Hepatocyte (in vitro differentiated cells): ENCODE measurements around the gene ROR1. TPM values are rescaled to one million over a fixed set of nuclear protein-coding genes. Genes with fewer than 3 reads are reported as not detected.
A peak's percentile ranks its signal among the peaks of the same experiment; 100 is the strongest.

ENCODE experiments used
- DNase-seq: peaks from one replicate; pipeline ENCODE4 v3.0.0-alpha.2; 2016; ENCODE audit warnings: low spot score
- H2AFZ ChIP-seq: fragments of 200-600 bp; sonication (generic); 2 replicates; pipeline ENCODE4 v1.6.0; 2016; ENCODE audit warnings: antibody characterized with exemption, mild to moderate bottlenecking
- H3K27ac ChIP-seq: fragments of 200-600 bp; sonication (generic); 2 replicates; pipeline ENCODE4 v1.5.1; 2016; ENCODE audit warnings: mild to moderate bottlenecking
- H3K27me3 ChIP-seq: fragments of 200-600 bp; sonication (generic); 2 replicates; pipeline ENCODE4 v1.6.1; 2016
- H3K36me3 ChIP-seq: fragments of 200-600 bp; sonication (generic); replicated peaks from 2 replicates; pipeline ENCODE4 v1.5.1; 2016; ENCODE audit warnings: low read depth; ENCODE audit not compliant: insufficient read depth
- H3K4me1 ChIP-seq: fragments of 200-600 bp; sonication (generic); 2 replicates; pipeline ENCODE4 v1.5.1; 2016; ENCODE audit warnings: mild to moderate bottlenecking, moderate library complexity; ENCODE audit not compliant: insufficient read depth
- H3K4me2 ChIP-seq: fragments of 200-600 bp; sonication (generic); 2 replicates; pipeline ENCODE4 v1.6.0; 2016
- H3K4me3 ChIP-seq: fragments of 200-600 bp; sonication (generic); 2 replicates; pipeline ENCODE4 v1.5.1; 2016; ENCODE audit warnings: mild to moderate bottlenecking
- H3K79me2 ChIP-seq: fragments of 200-600 bp; sonication (generic); 2 replicates; pipeline ENCODE4 v1.6.0; 2017; ENCODE audit warnings: mild to moderate bottlenecking
- H3K9me2 ChIP-seq: fragments of 200-600 bp; sonication (generic); replicated peaks from 2 replicates; pipeline ENCODE4 v1.6.0; 2017; ENCODE audit warnings: mild to moderate bottlenecking; ENCODE audit not compliant: insufficient read depth
- H3K9me3 ChIP-seq: fragments of 200-600 bp; sonication (generic); 2 replicates; pipeline ENCODE4 v1.5.1; 2016; ENCODE audit warnings: low read depth, mild to moderate bottlenecking
- H4K20me1 ChIP-seq: fragments of 200-600 bp; sonication (generic); 2 replicates; pipeline ENCODE4 v1.6.0; 2016; ENCODE audit warnings: mild to moderate bottlenecking; ENCODE audit not compliant: insufficient read depth, poor library complexity, severe bottlenecking
- EZH2 ChIP-seq: fragments of 200-600 bp; sonication (generic); IDR thresholded peaks from 2 replicates; pipeline ENCODE4 v1.6.1; 2016; ENCODE audit warnings: antibody characterized with exemption, mild to moderate bottlenecking, borderline replicate concordance
- EZH2phosphoT487 ChIP-seq: fragments of 200-600 bp; sonication (generic); IDR thresholded peaks from one replicate; pipeline ENCODE4 v1.6.1; 2018; ENCODE audit warnings: antibody characterized with exemption, mild to moderate bottlenecking, low read depth, moderate library complexity; ENCODE audit not compliant: unreplicated experiment, severe bottlenecking
- WGBS: methylation state at CpG from one replicate; pipeline ENCODE4 v1.1.6; 2016; ENCODE audit warnings: low lambda C conversion rate; ENCODE audit errors: missing lambda C conversion rate; 5-methylcytosine and 5-hydroxymethylcytosine counted together
- polyA plus RNA-seq: library from polyadenylated mRNA; unstranded; fragments of >200 nt; fragmentation: Nextera tagmentation; extraction: Ambion mirVana; gene quantifications from 2 replicates; pipeline ENCODE4 v1.2.1, GENCODE V29; 2016
- total RNA-seq: library from RNA; depleted of rRNA; stranded (reverse); fragments of >200 nt; gene quantifications from 2 replicates; pipeline ENCODE4 v1.2.3, GENCODE V29; 2014
- TF ChIP-seq, protein P1 (sequence below): fragments of 200-600 bp; sonication (generic); IDR thresholded peaks from 2 replicates; pipeline ENCODE4 v1.5.1; 2016; ENCODE audit warnings: antibody characterized with exemption, mild to moderate bottlenecking; ENCODE audit not compliant: poor library complexity

ROR1 gene
- total and polyA plus RNA-seq, 2 experiments from 2014 or later = 16.4 to 27.7 TPM

GRCh38 chr1:63858153-63858552 is 84.3 kb downstream of the ROR1 start:
- peaks cover 55% of the 10 kb centered on the region for H3K79me2 ChIP-seq
- no peaks in the 10 kb centered on the region for H3K9me2 ChIP-seq
- no peaks in the 10 kb centered on the region for H3K9me3 ChIP-seq
- no peak for DNase-seq
- H3K4me2 ChIP-seq = no peak overlapping the region
- H3K27me3 ChIP-seq = no peaks in the 10 kb centered on the region
- H4K20me1 ChIP-seq = no peaks in the 10 kb centered on the region
- H3K4me1 ChIP-seq = no peaks in the 10 kb centered on the region
- H3K27ac ChIP-seq = no peak overlapping the region
- no peaks in the 10 kb centered on the region for H3K36me3 ChIP-seq
- no peak for TF ChIP-seq EZH2phosphoT487
- TF ChIP-seq, protein P1, sequence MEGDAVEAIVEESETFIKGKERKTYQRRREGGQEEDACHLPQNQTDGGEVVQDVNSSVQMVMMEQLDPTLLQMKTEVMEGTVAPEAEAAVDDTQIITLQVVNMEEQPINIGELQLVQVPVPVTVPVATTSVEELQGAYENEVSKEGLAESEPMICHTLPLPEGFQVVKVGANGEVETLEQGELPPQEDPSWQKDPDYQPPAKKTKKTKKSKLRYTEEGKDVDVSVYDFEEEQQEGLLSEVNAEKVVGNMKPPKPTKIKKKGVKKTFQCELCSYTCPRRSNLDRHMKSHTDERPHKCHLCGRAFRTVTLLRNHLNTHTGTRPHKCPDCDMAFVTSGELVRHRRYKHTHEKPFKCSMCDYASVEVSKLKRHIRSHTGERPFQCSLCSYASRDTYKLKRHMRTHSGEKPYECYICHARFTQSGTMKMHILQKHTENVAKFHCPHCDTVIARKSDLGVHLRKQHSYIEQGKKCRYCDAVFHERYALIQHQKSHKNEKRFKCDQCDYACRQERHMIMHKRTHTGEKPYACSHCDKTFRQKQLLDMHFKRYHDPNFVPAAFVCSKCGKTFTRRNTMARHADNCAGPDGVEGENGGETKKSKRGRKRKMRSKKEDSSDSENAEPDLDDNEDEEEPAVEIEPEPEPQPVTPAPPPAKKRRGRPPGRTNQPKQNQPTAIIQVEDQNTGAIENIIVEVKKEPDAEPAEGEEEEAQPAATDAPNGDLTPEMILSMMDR = no peak
- TF ChIP-seq EZH2 = no peak
- H3K4me3 ChIP-seq = no peak overlapping the region
- H2AFZ ChIP-seq = no peak overlapping the region

DNA sequence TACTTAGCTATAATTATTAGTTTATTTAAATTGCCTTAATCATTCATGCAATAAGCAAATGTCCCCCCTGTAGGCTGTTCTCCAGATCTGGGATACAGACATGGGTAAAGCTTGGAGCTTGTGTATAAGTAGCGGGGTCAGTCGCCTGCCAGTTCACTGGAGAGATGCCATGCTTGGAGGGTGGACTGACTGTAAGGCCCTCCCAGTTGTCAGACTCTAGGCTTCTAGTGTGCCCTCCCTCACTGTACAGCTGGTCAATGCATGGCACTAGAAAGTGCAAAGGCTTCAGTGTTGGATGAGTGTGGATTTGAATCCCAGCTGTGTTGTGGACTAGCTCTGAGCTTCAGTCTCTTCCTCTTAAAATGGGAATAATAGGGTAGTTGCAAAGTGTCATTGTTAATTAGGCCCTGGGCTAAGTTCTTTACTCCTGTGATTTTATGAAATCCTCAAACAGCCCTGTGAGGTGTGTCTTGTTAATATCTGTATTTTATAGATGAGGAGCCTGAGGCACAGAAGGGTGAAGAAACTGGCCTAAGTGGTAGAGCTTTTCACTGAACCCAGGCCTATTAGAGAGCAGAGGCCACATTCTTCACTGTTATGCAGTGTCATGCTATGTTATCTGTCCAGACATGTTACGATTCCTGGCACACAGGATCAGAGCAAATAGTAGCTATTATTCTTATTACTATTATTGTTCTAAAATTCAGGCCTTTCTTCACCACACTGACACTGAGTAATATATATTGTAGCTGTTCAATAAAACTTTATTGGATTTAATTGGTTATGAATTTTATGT is 85.9 kb downstream of the ROR1 start:
- TF ChIP-seq EZH2phosphoT487 (no peak), EZH2 (no peak)
- TF ChIP-seq, protein P1 = no peak
- Histone ChIP-seq H3K9me3 (no peaks in the 10 kb centered on the region), H2AFZ (no peak overlapping the region)

DNA sequence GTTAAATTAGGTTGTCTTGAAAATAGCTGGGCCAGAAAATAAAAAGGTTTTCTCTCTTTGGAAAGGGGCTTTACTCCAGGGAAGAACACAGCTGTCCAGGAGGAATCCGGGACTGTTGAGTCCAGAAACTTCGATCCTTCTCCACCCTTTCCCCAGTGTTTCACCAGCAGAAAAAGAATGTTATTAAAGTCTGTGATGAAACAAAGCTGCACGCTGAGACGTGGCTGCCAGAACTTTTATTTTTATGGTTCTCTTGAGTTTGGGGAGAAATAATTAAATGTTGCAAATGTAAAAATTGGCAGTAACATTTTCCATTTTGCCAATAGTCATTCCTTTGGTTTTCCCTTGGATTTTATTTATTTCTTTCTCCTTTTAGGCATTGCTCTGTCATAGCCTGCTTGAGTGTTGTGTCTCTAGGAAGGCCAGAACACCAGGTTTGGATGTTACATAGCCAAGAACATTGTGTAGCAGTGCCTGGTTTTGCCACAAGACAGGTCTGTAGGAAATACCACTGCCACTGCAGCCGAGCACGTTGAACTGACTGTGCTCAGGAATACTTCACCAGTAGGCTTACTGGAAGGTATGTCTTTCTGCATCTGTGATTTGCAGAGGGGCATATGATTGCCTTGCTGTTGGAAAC is 87.4 kb downstream of the ROR1 start:
- peaks cover 64% of the 10 kb centered on the region for H3K79me2 ChIP-seq
- H3K27me3 ChIP-seq = no peaks in the 10 kb centered on the region
- peak overlapping the region; percentile 32 for H3K27ac ChIP-seq
- 72% methylated on average over 6 of the region's 6 CpGs for WGBS
- no peak overlapping the region for H3K4me2 ChIP-seq
- TF ChIP-seq EZH2 (no peak), EZH2phosphoT487 (no peak)
- peaks cover 4% of the 10 kb centered on the region for H3K4me1 ChIP-seq
- no peak for DNase-seq
- H2AFZ ChIP-seq = no peak overlapping the region
- no peaks in the 10 kb centered on the region for H3K36me3 ChIP-seq
- H4K20me1 ChIP-seq = no peaks in the 10 kb centered on the region
- no peaks in the 10 kb centered on the region for H3K9me3 ChIP-seq
- no peak overlapping the region for H3K4me3 ChIP-seq
- no peaks in the 10 kb centered on the region for H3K9me2 ChIP-seq

More for the DNA sequence above, 85.9 kb downstream of the ROR1 start:
- Histone ChIP-seq H3K27me3 (no peaks in the 10 kb centered on the region), H3K27ac (no peak overlapping the region), H3K36me3 (no peaks in the 10 kb centered on the region), H3K4me2 (no peak overlapping the region), H3K9me2 (no peaks in the 10 kb centered on the region), H3K4me1 (peaks cover 4% of the 10 kb centered on the region), H4K20me1 (no peaks in the 10 kb centered on the region), H3K79me2 (peaks cover 63% of the 10 kb centered on the region), H3K4me3 (no peak overlapping the region)
- no peak for DNase-seq
- WGBS = 99% methylated on average over 3 of the region's 3 CpGs

- Histone ChIP-seq H3K4me1 (peaks cover 15% of the 10 kb centered on the region), H3K4me3 (no peak overlapping the region), H3K27ac (no peak overlapping the region), H3K9me2 (no peaks in the 10 kb centered on the region), H2AFZ (no peak overlapping the region), H3K27me3 (no peaks in the 10 kb centered on the region), H3K79me2 (peaks cover 60% of the 10 kb centered on the region), H3K9me3 (no peaks in the 10 kb centered on the region), H4K20me1 (no peaks in the 10 kb centered on the region), H3K36me3 (no peaks in the 10 kb centered on the region), H3K4me2 (no peak overlapping the region)
- TF ChIP-seq, protein P1 = no peak
- TF ChIP-seq EZH2 = no peak
- TF ChIP-seq EZH2phosphoT487 = no peak
- no peak for DNase-seq
- 91% methylated on average over 3 of the region's 3 CpGs for WGBS
Observed at GRCh38 chr1:63863145-63863544, 89.3 kb downstream of the ROR1 start.
